Vagina (tissue), 2 donors: ENCODE data around the gene PTPN11. TPM values are rescaled to one million over a fixed set of nuclear protein-coding genes. Genes with fewer than 3 reads are reported as not detected.

ENCODE experiments used
- DNase-seq, 2 donors: peaks; one replicate each; pipeline ENCODE4 v3.0.0-alpha.2; 2017; ENCODE audit errors: extremely low spot score in 2 of 2
- H3K27ac ChIP-seq: fragments of 200-600 bp; sonication (generic); one replicate; pipeline ENCODE4 v1.5.1; 2019
- H3K27me3 ChIP-seq: fragments of 200-600 bp; sonication (generic); one replicate; pipeline ENCODE4 v1.5.1; 2019
- H3K36me3 ChIP-seq, 2 donors: fragments of 200-600 bp; sonication (generic); one replicate each; pipeline ENCODE4 v1.5.1; 2017 to 2019
- H3K4me1 ChIP-seq: fragments of 200-600 bp; sonication (generic); one replicate; pipeline ENCODE4 v1.5.1; 2019
- H3K4me3 ChIP-seq, 2 donors: fragments of 200-600 bp; sonication (generic); 1 replicate in 1 of 2; 2 replicates in 1 of 2; pipeline ENCODE4 v1.5.1; 2016 to 2019
- H3K9me3 ChIP-seq: fragments of 200-600 bp; sonication (generic); one replicate; pipeline ENCODE4 v1.5.1; 2019
- POLR2A ChIP-seq, 2 donors: fragments of 450-650 bp; IDR thresholded peaks; one replicate each; pipeline ENCODE4 v1.6.1; 2017; ENCODE audit warnings: antibody characterized with exemption in 2 of 2, mild to moderate bottlenecking in 2 of 2, moderate library complexity in 2 of 2
- POLR2AphosphoS5 ChIP-seq, 2 donors: sonication (generic); formaldehyde crosslinking; IDR thresholded peaks; one replicate each; pipeline ENCODE4 v1.9.0; 2017; ENCODE audit warnings: antibody characterized with exemption in 2 of 2, mild to moderate bottlenecking in 2 of 2, low read depth in 1 of 2; ENCODE audit not compliant: insufficient read depth in 1 of 2
- intact Hi-C: fragments of 100-400 bp; cut with DNase I; formaldehyde crosslinking; loops from one replicate; pipeline ENCODE4 v1.15.1; 2023
- total RNA-seq: library from RNA; depleted of rRNA; stranded (reverse); fragments of >200 nt; gene quantifications from one replicate; pipeline ENCODE4 v1.2.3, GENCODE V29; 2016
- TF ChIP-seq, protein P1 (sequence below), 3 experiments: fragments of 450-650 bp in 2 of 3; fragments of 200-600 bp in 1 of 3; sonication (generic) in 1 of 3; IDR thresholded peaks; one replicate each; pipeline ENCODE4 v1.5.1; 2017 to 2019; ENCODE audit warnings: antibody characterized with exemption in 3 of 3, mild to moderate bottlenecking in 2 of 3, moderate library complexity in 2 of 3

The PTPN11 gene
- total RNA-seq, 1 donor from 2014 or later = 57.2 TPM

DNA sequence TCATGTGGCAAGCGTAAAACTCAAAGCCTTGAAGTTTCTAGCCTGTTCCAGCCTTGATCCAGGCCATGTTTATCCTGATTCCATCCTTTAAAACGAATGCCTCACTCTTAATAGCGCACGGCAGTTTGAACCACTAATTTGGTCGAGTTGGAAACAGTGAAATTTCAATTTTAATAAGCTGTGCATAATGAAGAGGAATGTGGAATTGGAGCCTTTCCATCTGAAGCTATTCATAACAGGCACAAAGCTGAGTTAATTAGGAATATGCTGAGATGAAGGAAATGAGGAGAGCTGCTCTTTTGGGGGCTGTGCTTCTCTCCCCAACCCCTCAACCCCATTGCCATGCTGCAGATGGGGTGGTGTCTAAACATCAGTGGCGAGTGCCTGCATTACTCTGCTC, 70.7 kb downstream of the PTPN11 start:
- H3K4me1 ChIP-seq = no peaks in the 10 kb centered on the region
- H3K9me3 ChIP-seq = no peaks in the 10 kb centered on the region
- no peak overlapping the region for H3K4me3 ChIP-seq
- TF ChIP-seq POLR2A (IDR thresholded peaks at IDR 0.05) = no peak
- TF ChIP-seq, protein P1, sequence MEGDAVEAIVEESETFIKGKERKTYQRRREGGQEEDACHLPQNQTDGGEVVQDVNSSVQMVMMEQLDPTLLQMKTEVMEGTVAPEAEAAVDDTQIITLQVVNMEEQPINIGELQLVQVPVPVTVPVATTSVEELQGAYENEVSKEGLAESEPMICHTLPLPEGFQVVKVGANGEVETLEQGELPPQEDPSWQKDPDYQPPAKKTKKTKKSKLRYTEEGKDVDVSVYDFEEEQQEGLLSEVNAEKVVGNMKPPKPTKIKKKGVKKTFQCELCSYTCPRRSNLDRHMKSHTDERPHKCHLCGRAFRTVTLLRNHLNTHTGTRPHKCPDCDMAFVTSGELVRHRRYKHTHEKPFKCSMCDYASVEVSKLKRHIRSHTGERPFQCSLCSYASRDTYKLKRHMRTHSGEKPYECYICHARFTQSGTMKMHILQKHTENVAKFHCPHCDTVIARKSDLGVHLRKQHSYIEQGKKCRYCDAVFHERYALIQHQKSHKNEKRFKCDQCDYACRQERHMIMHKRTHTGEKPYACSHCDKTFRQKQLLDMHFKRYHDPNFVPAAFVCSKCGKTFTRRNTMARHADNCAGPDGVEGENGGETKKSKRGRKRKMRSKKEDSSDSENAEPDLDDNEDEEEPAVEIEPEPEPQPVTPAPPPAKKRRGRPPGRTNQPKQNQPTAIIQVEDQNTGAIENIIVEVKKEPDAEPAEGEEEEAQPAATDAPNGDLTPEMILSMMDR (IDR thresholded peaks at IDR 0.05) = no peak
- TF ChIP-seq POLR2AphosphoS5 (IDR thresholded peaks at IDR 0.05; ENCODE audit: insufficient read depth in 1 of 2, low read depth in 1 of 2) = no peak
- peaks cover 4 to 64% of the 10 kb centered on the region in 2 donors for H3K36me3 ChIP-seq
- intact Hi-C loops = no loop called here
- no peak overlapping the region for H3K27ac ChIP-seq
- no peaks in the 10 kb centered on the region for H3K27me3 ChIP-seq
- DNase-seq = no peak

- Histone ChIP-seq H3K27me3 (no peaks in the 10 kb centered on the region), H3K9me3 (no peaks in the 10 kb centered on the region), H3K27ac (no peak overlapping the region), H3K4me1 (no peaks in the 10 kb centered on the region), H3K36me3 (peaks cover 0 to 38% of the 10 kb centered on the region in 2 donors), H3K4me3 (no peak overlapping the region)
- TF ChIP-seq, protein P1 (IDR thresholded peaks at IDR 0.05) = no peak
- TF ChIP-seq POLR2A (IDR thresholded peaks at IDR 0.05) = no peak
- TF ChIP-seq POLR2AphosphoS5 (IDR thresholded peaks at IDR 0.05; ENCODE audit: insufficient read depth in 1 of 2, low read depth in 1 of 2) = no peak
- intact Hi-C loops = no loop called here
- DNase-seq = no peak
These were observed 77.7 kb downstream of the PTPN11 start for GRCh38 chr12:112496496-112496895.

DNA sequence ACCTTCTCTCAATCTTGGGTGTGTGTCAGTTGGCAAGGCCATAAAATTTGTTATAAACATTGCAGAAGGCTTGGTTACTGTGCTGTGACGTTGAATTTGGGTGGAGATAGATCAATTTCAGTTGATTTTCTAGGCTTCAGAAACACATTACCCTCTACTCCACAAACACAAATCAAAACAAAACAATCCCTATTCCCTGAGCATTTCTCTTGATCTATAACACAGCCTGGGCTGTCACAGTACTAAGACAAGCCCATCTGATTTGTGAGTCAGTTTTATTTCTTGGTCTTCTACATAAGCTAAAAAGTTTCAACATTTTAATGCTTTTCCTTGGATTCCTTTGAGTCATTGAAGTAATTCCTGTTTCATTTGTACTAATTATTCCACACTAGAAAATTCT, 79.8 kb downstream of the PTPN11 start:
- H3K4me1 ChIP-seq = no peaks in the 10 kb centered on the region
- H3K9me3 ChIP-seq = no peaks in the 10 kb centered on the region
- H3K36me3 ChIP-seq = peaks cover 0 to 36% of the 10 kb centered on the region in 2 donors
- TF ChIP-seq POLR2A (IDR thresholded peaks at IDR 0.05) = no peak
- TF ChIP-seq POLR2AphosphoS5 (IDR thresholded peaks at IDR 0.05; ENCODE audit: insufficient read depth in 1 of 2, low read depth in 1 of 2) = no peak
- TF ChIP-seq, protein P1 (IDR thresholded peaks at IDR 0.05) = no peak
- H3K4me3 ChIP-seq = no peak overlapping the region
- DNase-seq = no peak
- intact Hi-C loops = no loop called here
- no peak overlapping the region for H3K27ac ChIP-seq
- H3K27me3 ChIP-seq = no peaks in the 10 kb centered on the region

DNA sequence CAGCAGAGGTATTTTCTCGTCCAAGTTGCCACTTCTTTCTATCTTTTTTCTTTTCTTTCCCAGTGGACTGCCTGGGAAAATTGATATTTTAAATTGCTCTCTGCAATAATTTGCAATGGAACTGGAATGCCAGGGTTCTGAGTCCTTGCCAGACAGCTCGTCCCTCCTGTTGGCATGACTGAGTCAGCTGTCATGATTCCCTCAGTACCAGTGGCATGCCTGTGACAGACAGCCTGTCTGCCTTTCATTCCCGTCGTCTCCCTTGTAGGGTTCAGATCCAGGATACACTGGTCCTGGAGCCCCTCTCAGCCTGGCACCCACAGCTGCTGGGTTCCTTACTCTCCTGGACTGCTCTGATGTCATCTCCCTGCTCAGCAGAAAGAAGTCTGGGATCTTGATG, 84.8 kb downstream of the PTPN11 start:
- Histone ChIP-seq H3K9me3 (no peaks in the 10 kb centered on the region), H3K36me3 (peaks cover 3 to 60% of the 10 kb centered on the region in 2 donors), H3K27ac (no peak overlapping the region), H3K4me3 (no peak overlapping the region), H3K4me1 (no peaks in the 10 kb centered on the region), H3K27me3 (no peaks in the 10 kb centered on the region)
- intact Hi-C loops = no loop called here
- TF ChIP-seq, protein P1 (IDR thresholded peaks at IDR 0.05) = no peak
- TF ChIP-seq POLR2AphosphoS5 (IDR thresholded peaks at IDR 0.05; ENCODE audit: insufficient read depth in 1 of 2, low read depth in 1 of 2) (no peak), POLR2A (IDR thresholded peaks at IDR 0.05) (no peak)
- DNase-seq = no peak

DNA sequence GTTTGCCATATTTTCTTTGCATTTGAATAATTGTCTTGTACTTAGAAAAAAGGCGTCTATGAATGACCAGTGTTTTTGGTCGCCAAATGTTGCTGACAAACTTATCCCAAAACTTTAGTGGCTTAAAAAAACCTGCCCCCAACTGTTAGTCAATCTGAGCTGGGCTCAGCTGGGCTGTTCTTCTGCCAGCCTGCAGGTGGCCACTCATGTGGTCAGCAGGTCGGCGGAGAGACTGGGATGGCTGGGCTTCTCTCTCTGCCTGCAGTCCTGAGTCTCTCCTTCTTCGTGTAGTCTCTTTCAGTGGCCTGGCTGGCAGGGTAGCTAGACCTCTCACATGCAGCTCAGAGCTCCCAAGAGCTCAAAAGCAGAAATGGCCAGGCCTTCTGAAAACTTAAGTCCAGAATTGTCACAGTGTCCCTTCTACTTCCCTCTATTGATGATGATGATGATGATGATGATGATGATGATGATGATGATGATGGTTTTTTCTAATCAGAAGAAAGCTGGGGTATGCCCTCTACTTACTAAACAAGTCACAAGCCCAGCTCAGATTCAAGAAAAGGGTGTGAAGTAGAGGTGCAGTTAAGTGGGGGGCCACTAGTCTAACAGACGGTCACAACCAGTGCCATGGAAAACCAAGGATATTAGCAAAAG, 87.9 kb downstream of the PTPN11 start:
- H3K9me3 ChIP-seq = no peaks in the 10 kb centered on the region

More for the DNA sequence above, 87.9 kb downstream of the PTPN11 start:
- no peak overlapping the region for H3K4me3 ChIP-seq
- no peak for TF ChIP-seq POLR2AphosphoS5 (IDR thresholded peaks at IDR 0.05; ENCODE audit: insufficient read depth in 1 of 2, low read depth in 1 of 2)
- no peak for TF ChIP-seq POLR2A (IDR thresholded peaks at IDR 0.05)
- H3K27ac ChIP-seq = no peak overlapping the region
- DNase-seq = no peak
- intact Hi-C loops = no loop called here
- H3K27me3 ChIP-seq = no peaks in the 10 kb centered on the region
- H3K4me1 ChIP-seq = no peaks in the 10 kb centered on the region
- peaks cover 3 to 63% of the 10 kb centered on the region in 2 donors for H3K36me3 ChIP-seq
